C4-2B (cell line): ENCODE results near the gene HELZ.

Experiments used
- H3K27ac ChIP-seq: fragments of 450-650 bp; 2 replicates; pipeline ENCODE4 v1.5.1; 2017
- ZFX ChIP-seq: fragments of 450-650 bp; IDR thresholded peaks from 2 replicates; pipeline ENCODE4 v1.6.1; 2017
- TF ChIP-seq, protein P1 (sequence below): fragments of 450-650 bp; conservative IDR thresholded peaks from 2 replicates; pipeline ENCODE4 v1.5.1; 2017; ENCODE audit warnings: mild to moderate bottlenecking

Gene HELZ

DNA sequence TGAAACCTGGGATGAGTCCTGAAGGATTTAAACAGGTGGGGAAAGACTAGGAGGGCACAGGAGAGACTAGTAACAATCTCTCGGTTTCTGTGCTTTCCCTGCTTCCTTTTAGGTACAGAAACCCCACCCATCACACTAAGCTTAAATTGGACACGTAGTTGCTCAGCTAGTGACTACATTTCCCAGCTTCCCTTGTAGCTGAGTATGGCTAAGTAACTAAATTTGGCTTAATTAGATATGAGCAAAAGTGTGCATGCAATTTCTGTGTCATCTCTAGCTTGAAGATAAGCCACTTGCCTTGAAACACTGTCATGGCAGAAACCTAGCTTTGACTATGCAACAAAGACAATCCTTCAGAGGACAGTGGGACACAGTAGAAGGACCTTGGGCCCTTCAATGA is 164.2 kb downstream of the HELZ start:
- TF ChIP-seq, protein P1, sequence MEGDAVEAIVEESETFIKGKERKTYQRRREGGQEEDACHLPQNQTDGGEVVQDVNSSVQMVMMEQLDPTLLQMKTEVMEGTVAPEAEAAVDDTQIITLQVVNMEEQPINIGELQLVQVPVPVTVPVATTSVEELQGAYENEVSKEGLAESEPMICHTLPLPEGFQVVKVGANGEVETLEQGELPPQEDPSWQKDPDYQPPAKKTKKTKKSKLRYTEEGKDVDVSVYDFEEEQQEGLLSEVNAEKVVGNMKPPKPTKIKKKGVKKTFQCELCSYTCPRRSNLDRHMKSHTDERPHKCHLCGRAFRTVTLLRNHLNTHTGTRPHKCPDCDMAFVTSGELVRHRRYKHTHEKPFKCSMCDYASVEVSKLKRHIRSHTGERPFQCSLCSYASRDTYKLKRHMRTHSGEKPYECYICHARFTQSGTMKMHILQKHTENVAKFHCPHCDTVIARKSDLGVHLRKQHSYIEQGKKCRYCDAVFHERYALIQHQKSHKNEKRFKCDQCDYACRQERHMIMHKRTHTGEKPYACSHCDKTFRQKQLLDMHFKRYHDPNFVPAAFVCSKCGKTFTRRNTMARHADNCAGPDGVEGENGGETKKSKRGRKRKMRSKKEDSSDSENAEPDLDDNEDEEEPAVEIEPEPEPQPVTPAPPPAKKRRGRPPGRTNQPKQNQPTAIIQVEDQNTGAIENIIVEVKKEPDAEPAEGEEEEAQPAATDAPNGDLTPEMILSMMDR = no peak
- no peak for TF ChIP-seq ZFX
- no peak overlapping the region for H3K27ac ChIP-seq

DNA sequence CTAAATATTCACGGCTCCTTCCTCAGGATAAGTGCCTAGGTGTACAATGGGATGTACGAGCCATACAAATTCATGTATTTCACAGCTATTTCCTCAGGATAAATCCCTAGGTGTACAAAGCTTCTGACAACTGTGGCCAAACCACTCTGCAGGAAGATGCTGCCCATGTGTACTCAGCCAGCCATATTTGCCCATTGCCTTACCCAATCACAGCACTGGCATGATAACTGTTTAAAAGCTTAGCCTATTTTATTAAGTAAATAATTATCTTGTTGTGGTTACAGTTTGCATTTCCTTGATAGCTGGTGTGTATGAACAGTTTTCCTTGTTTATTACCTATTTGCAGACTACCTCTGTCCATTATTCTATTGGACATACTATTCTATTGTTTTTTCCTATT is 165.5 kb downstream of the HELZ start:
- H3K27ac ChIP-seq = no peak overlapping the region
- TF ChIP-seq, protein P1 = no peak
- no peak for TF ChIP-seq ZFX

DNA sequence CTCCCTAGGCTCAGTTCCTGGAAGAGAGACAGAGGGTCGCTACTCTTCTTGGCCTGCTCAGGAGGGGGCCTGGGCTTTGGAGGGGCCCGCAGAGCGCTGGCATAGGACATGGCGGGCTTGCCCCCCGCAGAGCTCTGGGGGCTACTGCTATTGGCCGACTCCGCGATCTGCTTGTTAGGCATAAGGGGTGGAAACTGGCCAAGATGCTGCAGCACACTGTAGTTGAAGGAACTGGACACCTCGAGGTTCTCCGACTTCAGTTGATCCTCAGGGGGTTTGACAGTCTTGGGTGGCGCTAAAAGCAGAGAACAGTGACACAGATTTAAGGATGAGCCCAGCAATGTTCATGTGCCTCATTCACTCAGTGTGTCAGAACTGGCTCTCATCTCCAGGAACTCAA is 166.7 kb downstream of the HELZ start:
- no peak for TF ChIP-seq ZFX
- TF ChIP-seq, protein P1 = no peak
- no peak overlapping the region for H3K27ac ChIP-seq

DNA sequence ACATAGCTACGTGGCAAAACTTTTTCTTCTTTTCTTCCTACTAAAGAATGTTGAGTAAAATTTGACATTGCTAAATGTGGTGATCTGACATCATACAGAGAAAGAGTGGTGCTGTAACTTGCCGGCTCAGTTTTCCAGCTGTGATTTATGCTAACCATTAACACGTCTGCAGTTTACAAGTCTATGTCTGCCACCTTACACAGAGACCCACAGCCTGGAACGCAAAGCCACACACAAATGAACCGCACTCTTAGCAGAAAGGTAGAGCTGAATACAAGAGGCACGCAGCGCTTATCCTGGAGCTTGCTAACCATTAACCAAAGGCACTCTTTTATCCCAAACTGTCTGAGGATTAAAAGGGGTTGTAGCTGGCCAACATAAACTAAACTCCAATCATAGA is 168.7 kb downstream of the HELZ start:
- no peak for TF ChIP-seq ZFX
- no peak overlapping the region for H3K27ac ChIP-seq

DNA sequence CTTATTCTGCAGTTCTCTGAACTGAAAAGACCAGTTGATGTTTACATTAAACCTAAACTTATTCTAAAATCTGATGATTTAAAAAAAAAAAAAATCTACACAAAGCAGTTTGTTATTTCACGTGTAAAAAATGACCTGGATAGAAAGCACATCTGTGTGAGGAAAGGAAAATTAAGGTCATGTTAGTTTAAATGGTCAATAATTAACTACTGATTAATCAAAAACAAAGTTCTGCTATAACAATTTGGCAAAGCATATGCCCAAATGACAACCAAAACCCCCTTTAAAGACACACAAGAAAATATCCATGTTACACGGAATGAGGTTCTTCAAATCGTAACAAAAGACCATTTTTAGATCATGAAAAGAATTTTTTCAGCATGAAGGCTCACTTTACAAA is 170.2 kb downstream of the HELZ start:
- no peak for TF ChIP-seq ZFX
- TF ChIP-seq, protein P1 = no peak
- no peak overlapping the region for H3K27ac ChIP-seq

DNA sequence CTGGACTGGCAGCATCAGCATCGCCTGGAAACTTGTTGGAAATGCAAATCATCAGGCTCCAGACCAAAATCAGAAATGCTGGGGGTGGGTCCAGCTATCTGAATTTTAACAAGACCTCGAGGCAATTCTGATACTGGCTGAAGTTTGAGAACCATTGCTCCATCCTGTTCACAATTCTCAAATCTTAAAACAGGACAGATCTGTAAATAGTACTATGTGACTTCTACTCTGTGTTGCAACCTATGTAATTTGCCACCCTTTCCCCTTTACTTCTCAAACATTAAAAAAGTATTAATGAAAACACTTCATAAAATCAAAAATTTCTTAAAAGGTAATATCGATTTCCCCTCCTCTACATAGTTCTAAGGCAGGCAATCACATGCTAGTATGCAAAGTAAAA is 172.1 kb downstream of the HELZ start:
- TF ChIP-seq, protein P1 = no peak
- H3K27ac ChIP-seq = no peak overlapping the region

GRCh38 chr17:67071595-67071994 is 173.4 kb downstream of the HELZ start:
- TF ChIP-seq ZFX = no peak
- TF ChIP-seq, protein P1 = no peak
- no peak overlapping the region for H3K27ac ChIP-seq

DNA sequence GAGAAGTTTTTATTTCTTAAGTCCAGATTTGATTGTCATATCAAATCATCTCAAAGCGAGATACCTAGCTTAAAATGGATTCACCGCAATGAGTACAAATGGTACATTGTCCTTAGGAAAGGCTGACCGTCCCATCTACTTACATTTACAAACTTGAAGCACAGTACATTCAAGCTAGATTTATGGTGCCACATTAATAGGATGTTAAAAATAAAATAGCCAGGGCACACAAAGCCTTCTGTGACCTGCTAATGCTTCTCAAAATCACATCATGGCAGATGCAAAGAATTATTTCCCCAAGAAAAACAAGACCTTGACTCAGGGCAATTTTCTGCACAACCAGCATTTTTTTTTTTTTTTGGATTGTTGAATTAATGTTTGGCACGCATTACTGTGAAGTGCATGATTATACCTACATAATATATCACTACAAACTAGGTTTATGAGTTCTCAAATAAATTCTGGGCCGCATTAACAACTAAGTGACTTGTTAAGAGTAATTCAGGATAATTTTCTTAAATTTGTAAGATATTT is 175.3 kb downstream of the HELZ start:
- no peak for TF ChIP-seq ZFX
- TF ChIP-seq, protein P1 = no peak

More for the DNA sequence above, 175.3 kb downstream of the HELZ start:
- no peak overlapping the region for H3K27ac ChIP-seq
